Ishikawa (cell line): ENCODE data around the gene GJC1.

Experiments
- CEBPB ChIP-seq: IDR thresholded peaks from 2 replicates; pipeline ENCODE4 v1.6.1; 2012
- FOXM1 ChIP-seq: IDR thresholded peaks from 2 replicates; pipeline ENCODE4 v1.6.1; 2012; ENCODE audit warnings: low read depth, borderline replicate concordance
- MAX ChIP-seq: IDR thresholded peaks from 2 replicates; pipeline ENCODE4 v1.6.1; 2012
- RAD21 ChIP-seq: IDR thresholded peaks from 2 replicates; pipeline ENCODE4 v1.6.1; 2012; ENCODE audit warnings: low read depth
- REST ChIP-seq: IDR thresholded peaks from 2 replicates; pipeline ENCODE4 v1.6.1; 2012; ENCODE audit warnings: low read depth, mild to moderate bottlenecking
- TAF1 ChIP-seq: IDR thresholded peaks from 2 replicates; pipeline ENCODE4 v1.6.1; 2012; ENCODE audit warnings: low read depth, mild to moderate bottlenecking
- TCF12 ChIP-seq: IDR thresholded peaks from 2 replicates; pipeline ENCODE4 v1.6.1; 2012; ENCODE audit warnings: low read depth
- YY1 ChIP-seq: IDR thresholded peaks from 2 replicates; pipeline ENCODE4 v1.6.1; 2012; ENCODE audit warnings: low read depth

- TF ChIP-seq FOXM1 = no peak
- TF ChIP-seq TCF12 = no peak
- no peak for TF ChIP-seq YY1
- no peak for TF ChIP-seq REST
- no peak for TF ChIP-seq TAF1
- no peak for TF ChIP-seq MAX
- no peak for TF ChIP-seq CEBPB
- no peak for TF ChIP-seq RAD21
These were observed 7.1 kb upstream of the GJC1 start for GRCh38 chr17:44837196-44837595.
